Nephron (organoid): ENCODE results near the gene TCEAL7.

Source experiments
- H3K27ac Mint-ChIP-seq, 3 experiments: 2 replicates each; pipeline ENCODE4 v1.8.0; 2020; ENCODE audit warnings: mixed read lengths in 3 of 3, mild to moderate bottlenecking in 2 of 3, moderate library complexity in 1 of 3
- H3K27me3 Mint-ChIP-seq: 2 replicates; pipeline ENCODE4 v1.8.0; 2021; ENCODE audit warnings: low read depth, mild to moderate bottlenecking, moderate library complexity, mixed read lengths
- H3K36me3 Mint-ChIP-seq: 2 replicates; pipeline ENCODE4 v1.8.0; 2020; ENCODE audit warnings: low read depth, mixed read lengths
- H3K4me1 Mint-ChIP-seq: 2 replicates; pipeline ENCODE4 v1.8.0; 2020; ENCODE audit warnings: mixed read lengths
- H3K4me3 Mint-ChIP-seq, 3 experiments: 2 replicates each; pipeline ENCODE4 v1.8.0; 2020; ENCODE audit warnings: mild to moderate bottlenecking in 3 of 3, mixed read lengths in 3 of 3, moderate library complexity in 2 of 3
- H3K9me3 Mint-ChIP-seq: 2 replicates; pipeline ENCODE4 v1.8.0; 2020; ENCODE audit warnings: mixed read lengths
- TF ChIP-seq, protein P1 (sequence below), 3 experiments: fragments of 200-600 bp; sonication (generic); IDR thresholded peaks; one replicate each; pipeline ENCODE4 v1.5.0; 2021; ENCODE audit warnings: antibody characterized with exemption in 3 of 3; ENCODE audit not compliant: unreplicated experiment in 3 of 3

The TCEAL7 gene

DNA sequence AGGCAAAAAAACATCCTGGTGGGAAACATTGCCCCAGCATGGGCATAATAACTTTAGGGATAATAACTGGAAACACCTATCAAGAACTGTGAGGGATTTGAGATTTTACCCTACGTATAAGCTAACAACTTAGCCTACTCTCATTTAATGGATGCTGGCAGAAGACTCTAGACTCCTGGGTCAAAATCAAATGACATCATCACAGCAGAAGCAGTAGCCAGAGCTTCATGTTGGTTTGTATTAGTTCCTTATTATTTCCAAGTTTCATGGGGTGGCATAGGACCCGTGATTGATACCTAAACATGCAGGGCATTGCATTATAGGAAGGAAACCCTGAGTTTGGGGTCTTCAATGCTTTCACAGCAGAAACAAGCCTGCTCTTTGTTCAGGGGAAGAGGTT is 30.9 kb downstream of the TCEAL7 start:
- TF ChIP-seq, protein P1, sequence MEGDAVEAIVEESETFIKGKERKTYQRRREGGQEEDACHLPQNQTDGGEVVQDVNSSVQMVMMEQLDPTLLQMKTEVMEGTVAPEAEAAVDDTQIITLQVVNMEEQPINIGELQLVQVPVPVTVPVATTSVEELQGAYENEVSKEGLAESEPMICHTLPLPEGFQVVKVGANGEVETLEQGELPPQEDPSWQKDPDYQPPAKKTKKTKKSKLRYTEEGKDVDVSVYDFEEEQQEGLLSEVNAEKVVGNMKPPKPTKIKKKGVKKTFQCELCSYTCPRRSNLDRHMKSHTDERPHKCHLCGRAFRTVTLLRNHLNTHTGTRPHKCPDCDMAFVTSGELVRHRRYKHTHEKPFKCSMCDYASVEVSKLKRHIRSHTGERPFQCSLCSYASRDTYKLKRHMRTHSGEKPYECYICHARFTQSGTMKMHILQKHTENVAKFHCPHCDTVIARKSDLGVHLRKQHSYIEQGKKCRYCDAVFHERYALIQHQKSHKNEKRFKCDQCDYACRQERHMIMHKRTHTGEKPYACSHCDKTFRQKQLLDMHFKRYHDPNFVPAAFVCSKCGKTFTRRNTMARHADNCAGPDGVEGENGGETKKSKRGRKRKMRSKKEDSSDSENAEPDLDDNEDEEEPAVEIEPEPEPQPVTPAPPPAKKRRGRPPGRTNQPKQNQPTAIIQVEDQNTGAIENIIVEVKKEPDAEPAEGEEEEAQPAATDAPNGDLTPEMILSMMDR (IDR thresholded peaks at IDR 0.05; ENCODE audit: unreplicated experiment in 3 of 3), result no peak
- no peaks in the 10 kb centered on the region for H3K27me3 Mint-ChIP-seq
- H3K4me3 Mint-ChIP-seq, result no peak overlapping the region
- H3K4me1 Mint-ChIP-seq, result peaks cover 17% of the 10 kb centered on the region
- H3K27ac Mint-ChIP-seq, result peak overlapping the region in 1 of 3 experiments; percentile 22
- H3K9me3 Mint-ChIP-seq, result peaks cover 1% of the 10 kb centered on the region
- peaks cover 27% of the 10 kb centered on the region for H3K36me3 Mint-ChIP-seq

DNA sequence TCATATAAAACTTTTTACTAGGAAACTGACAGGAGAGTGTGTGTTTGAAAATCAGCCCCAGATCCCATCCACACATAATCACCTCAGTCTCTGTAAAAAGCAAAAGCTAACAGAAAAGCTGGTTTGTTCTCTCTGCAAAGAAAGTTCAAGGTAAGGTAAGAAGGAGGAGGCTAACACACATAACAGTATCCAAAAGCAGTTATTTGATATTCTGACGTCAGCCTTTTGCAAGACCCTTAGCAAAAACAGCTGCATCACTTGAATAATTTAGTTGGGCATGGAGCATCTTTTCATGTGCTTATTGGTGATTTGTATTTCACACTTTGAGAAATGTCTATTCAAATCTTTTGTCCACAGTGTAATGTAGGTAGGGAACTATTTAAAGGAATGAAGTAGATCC is 31.8 kb downstream of the TCEAL7 start:
- Mint-ChIP-seq H3K4me3 (no peak overlapping the region), H3K27me3 (no peaks in the 10 kb centered on the region), H3K4me1 (peaks cover 17% of the 10 kb centered on the region), H3K27ac (peak overlapping the region in 1 of 3 experiments; percentile 32), H3K9me3 (peaks cover 8% of the 10 kb centered on the region), H3K36me3 (peaks cover 22% of the 10 kb centered on the region)
- TF ChIP-seq, protein P1 (IDR thresholded peaks at IDR 0.05; ENCODE audit: unreplicated experiment in 3 of 3), result no peak

DNA sequence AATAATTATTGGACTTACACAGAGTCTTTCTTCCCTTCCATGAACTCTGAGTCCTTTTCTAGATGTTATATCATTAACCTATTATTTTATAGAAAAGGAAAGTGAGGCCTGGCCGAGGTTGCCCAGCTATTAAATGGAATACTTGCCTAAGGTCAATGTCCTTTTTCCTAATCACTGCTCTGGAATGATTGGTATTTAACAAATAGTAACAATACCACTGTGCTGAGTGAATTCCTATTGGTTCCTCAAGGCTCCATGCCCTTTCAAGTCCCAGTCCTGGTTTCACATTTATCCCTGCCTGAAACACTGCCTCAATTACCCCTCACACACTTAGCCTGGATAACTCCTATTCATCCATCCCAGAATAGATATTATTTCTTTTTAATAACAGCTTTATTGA is 32.4 kb downstream of the TCEAL7 start:
- peaks cover 11% of the 10 kb centered on the region for H3K9me3 Mint-ChIP-seq
- TF ChIP-seq, protein P1 (IDR thresholded peaks at IDR 0.05; ENCODE audit: unreplicated experiment in 3 of 3), result no peak
- no peak overlapping the region for H3K27ac Mint-ChIP-seq
- H3K4me1 Mint-ChIP-seq, result peaks cover 15% of the 10 kb centered on the region
- H3K27me3 Mint-ChIP-seq, result no peaks in the 10 kb centered on the region
- peaks cover 15% of the 10 kb centered on the region for H3K36me3 Mint-ChIP-seq
- no peak overlapping the region for H3K4me3 Mint-ChIP-seq

DNA sequence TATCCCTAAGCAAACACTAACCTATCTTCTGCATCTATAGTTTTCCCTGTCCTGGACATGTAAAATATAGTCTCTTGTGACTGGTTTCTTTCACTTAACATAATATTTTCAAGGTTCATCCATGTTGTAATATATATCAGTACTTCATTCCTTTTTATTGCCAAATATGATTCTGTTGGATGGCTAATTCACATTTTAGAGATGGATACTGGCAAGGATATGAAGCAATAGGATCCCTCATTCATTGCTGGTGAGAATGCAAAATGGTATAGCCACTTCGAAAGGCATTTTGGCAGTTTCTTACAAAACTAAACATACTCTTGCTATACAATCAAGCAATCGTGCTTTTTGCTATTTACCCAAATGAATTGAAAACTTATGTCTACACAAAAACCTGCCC is 33.0 kb downstream of the TCEAL7 start:
- Mint-ChIP-seq H3K9me3 (peaks cover 11% of the 10 kb centered on the region), H3K4me1 (peaks cover 10% of the 10 kb centered on the region), H3K27ac (no peak overlapping the region), H3K4me3 (no peak overlapping the region), H3K27me3 (no peaks in the 10 kb centered on the region), H3K36me3 (peaks cover 10% of the 10 kb centered on the region)
- TF ChIP-seq, protein P1 (IDR thresholded peaks at IDR 0.05; ENCODE audit: unreplicated experiment in 3 of 3), result no peak

DNA sequence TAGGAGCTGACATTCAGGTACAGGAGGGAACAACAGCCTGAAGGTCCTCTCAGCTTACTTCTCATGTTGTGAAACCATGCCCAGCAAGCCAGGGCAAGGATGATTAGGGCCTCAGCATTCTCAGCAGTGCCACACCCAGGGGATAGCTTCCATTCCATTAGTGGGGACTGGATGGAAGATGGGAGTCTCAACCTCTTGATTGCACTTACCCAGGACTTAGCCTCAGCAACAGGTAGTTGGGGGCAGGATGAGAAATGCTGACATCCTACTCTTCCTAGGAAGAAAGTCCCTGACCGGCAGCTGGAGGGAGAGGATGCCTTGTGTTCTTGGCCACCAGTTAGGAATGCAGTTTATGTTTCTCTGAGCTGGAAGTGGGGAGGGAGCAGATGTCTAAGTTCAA is 37.5 kb downstream of the TCEAL7 start:
- Mint-ChIP-seq H3K4me1 (no peaks in the 10 kb centered on the region), H3K4me3 (no peak overlapping the region), H3K27ac (peak overlapping the region in 1 of 3 experiments; percentile 82), H3K27me3 (no peaks in the 10 kb centered on the region), H3K9me3 (peaks cover 14% of the 10 kb centered on the region), H3K36me3 (no peaks in the 10 kb centered on the region)
- TF ChIP-seq, protein P1 (IDR thresholded peaks at IDR 0.05; ENCODE audit: unreplicated experiment in 3 of 3), result no peak

DNA sequence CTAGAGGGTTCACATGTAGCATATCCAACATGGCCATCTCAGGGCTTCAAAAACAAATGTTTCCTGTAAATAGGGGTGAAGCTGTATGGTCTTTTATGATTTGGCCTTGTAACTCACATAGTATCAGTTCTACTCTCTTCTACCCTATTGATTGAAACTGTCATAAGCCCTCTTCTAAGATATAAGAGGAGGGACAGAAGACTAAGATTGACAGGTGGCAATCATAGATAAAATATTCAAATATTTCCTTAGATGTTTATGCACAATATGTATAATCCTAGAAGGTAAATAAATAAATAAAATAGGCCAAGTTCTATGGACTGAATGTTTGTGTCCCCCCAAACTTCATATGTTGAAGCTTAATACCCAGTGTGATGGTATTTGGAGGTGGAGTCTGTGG is 39.4 kb downstream of the TCEAL7 start:
- no peaks in the 10 kb centered on the region for H3K27me3 Mint-ChIP-seq
- no peak overlapping the region for H3K4me3 Mint-ChIP-seq
- TF ChIP-seq, protein P1 (IDR thresholded peaks at IDR 0.05; ENCODE audit: unreplicated experiment in 3 of 3), result no peak
- no peak overlapping the region for H3K27ac Mint-ChIP-seq
- no peaks in the 10 kb centered on the region for H3K36me3 Mint-ChIP-seq
- no peaks in the 10 kb centered on the region for H3K4me1 Mint-ChIP-seq
- peaks cover 14% of the 10 kb centered on the region for H3K9me3 Mint-ChIP-seq
